ENCODE data around the gene CAGE1. TPM values are rescaled to one million over a fixed set of nuclear protein-coding genes. Genes with fewer than 3 reads are reported as not detected.

The CAGE1 gene
- total and polyA plus RNA-seq, 2 experiments from 2014 or later: 0.07 TPM; not detected in 1

- Histone ChIP-seq H4K20me1 (replicated peaks; ENCODE audit: insufficient read depth) (no peaks in the 10 kb centered on the region), H3K9me2 (ENCODE audit: insufficient read depth) (no peaks in the 10 kb centered on the region), H3K4me3 (no peak overlapping the region), H3K79me2 (replicated peaks; ENCODE audit: insufficient read depth) (no peaks in the 10 kb centered on the region), H3K27ac (ENCODE audit: low read depth) (no peak overlapping the region), H3K4me2 (no peak overlapping the region), H2AFZ (no peak overlapping the region), H3K4me1 (ENCODE audit: insufficient read depth) (no peaks in the 10 kb centered on the region), H3F3A (replicated peaks; ENCODE audit: low read depth) (no peaks in the 10 kb centered on the region), H3K36me3 (ENCODE audit: insufficient read depth) (no peaks in the 10 kb centered on the region), H3K27me3 (ENCODE audit: insufficient read depth) (no peaks in the 10 kb centered on the region)
- no peak for DNase-seq (ENCODE audit: low spot score)
- no peak overlapping the region for H3K4me3 Mint-ChIP-seq
- TF ChIP-seq NANOG (IDR thresholded peaks at IDR 0.05; ENCODE audit: borderline replicate concordance) (no peak), EZH2 (IDR thresholded peaks at IDR 0.05; ENCODE audit: low read depth, unreplicated experiment) (no peak), ZNF114 (CRISPR knock-in tag; IDR thresholded peaks at IDR 0.05) (no peak), CREB1 (CRISPR knock-in tag; IDR thresholded peaks at IDR 0.05; ENCODE audit: low read depth) (no peak)
- TF ChIP-seq, protein P1, sequence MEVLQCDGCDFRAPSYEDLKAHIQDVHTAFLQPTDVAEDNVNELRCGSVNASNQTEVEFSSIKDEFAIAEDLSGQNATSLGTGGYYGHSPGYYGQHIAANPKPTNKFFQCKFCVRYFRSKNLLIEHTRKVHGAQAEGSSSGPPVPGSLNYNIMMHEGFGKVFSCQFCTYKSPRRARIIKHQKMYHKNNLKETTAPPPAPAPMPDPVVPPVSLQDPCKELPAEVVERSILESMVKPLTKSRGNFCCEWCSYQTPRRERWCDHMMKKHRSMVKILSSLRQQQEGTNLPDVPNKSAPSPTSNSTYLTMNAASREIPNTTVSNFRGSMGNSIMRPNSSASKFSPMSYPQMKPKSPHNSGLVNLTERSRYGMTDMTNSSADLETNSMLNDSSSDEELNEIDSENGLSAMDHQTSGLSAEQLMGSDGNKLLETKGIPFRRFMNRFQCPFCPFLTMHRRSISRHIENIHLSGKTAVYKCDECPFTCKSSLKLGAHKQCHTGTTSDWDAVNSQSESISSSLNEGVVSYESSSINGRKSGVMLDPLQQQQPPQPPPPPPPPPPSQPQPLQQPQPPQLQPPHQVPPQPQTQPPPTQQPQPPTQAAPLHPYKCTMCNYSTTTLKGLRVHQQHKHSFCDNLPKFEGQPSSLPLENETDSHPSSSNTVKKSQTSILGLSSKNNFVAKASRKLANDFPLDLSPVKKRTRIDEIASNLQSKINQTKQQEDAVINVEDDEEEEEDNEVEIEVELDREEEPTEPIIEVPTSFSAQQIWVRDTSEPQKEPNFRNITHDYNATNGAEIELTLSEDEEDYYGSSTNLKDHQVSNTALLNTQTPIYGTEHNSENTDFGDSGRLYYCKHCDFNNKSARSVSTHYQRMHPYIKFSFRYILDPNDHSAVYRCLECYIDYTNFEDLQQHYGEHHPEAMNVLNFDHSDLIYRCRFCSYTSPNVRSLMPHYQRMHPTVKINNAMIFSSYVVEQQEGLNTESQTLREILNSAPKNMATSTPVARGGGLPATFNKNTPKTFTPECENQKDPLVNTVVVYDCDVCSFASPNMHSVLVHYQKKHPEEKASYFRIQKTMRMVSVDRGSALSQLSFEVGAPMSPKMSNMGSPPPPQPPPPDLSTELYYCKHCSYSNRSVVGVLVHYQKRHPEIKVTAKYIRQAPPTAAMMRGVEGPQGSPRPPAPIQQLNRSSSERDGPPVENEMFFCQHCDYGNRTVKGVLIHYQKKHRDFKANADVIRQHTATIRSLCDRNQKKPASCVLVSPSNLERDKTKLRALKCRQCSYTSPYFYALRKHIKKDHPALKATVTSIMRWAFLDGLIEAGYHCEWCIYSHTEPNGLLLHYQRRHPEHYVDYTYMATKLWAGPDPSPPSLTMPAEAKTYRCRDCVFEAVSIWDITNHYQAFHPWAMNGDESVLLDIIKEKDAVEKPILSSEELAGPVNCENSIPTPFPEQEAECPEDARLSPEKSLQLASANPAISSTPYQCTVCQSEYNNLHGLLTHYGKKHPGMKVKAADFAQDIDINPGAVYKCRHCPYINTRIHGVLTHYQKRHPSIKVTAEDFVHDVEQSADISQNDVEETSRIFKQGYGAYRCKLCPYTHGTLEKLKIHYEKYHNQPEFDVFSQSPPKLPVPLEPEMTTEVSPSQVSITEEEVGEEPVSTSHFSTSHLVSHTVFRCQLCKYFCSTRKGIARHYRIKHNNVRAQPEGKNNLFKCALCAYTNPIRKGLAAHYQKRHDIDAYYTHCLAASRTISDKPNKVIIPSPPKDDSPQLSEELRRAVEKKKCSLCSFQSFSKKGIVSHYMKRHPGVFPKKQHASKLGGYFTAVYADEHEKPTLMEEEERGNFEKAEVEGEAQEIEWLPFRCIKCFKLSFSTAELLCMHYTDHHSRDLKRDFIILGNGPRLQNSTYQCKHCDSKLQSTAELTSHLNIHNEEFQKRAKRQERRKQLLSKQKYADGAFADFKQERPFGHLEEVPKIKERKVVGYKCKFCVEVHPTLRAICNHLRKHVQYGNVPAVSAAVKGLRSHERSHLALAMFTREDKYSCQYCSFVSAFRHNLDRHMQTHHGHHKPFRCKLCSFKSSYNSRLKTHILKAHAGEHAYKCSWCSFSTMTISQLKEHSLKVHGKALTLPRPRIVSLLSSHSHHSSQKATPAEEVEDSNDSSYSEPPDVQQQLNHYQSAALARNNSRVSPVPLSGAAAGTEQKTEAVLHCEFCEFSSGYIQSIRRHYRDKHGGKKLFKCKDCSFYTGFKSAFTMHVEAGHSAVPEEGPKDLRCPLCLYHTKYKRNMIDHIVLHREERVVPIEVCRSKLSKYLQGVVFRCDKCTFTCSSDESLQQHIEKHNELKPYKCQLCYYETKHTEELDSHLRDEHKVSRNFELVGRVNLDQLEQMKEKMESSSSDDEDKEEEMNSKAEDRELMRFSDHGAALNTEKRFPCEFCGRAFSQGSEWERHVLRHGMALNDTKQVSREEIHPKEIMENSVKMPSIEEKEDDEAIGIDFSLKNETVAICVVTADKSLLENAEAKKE (CRISPR knock-in tag; IDR thresholded peaks at IDR 0.05): no peak
- TF ChIP-seq, protein P2, sequence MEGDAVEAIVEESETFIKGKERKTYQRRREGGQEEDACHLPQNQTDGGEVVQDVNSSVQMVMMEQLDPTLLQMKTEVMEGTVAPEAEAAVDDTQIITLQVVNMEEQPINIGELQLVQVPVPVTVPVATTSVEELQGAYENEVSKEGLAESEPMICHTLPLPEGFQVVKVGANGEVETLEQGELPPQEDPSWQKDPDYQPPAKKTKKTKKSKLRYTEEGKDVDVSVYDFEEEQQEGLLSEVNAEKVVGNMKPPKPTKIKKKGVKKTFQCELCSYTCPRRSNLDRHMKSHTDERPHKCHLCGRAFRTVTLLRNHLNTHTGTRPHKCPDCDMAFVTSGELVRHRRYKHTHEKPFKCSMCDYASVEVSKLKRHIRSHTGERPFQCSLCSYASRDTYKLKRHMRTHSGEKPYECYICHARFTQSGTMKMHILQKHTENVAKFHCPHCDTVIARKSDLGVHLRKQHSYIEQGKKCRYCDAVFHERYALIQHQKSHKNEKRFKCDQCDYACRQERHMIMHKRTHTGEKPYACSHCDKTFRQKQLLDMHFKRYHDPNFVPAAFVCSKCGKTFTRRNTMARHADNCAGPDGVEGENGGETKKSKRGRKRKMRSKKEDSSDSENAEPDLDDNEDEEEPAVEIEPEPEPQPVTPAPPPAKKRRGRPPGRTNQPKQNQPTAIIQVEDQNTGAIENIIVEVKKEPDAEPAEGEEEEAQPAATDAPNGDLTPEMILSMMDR (conservative IDR thresholded peaks at IDR 0.05; ENCODE audit: low read depth in 2 of 2): no peak
- no peaks in the 10 kb centered on the region for H3K4me1 Mint-ChIP-seq
- no peak overlapping the region for H3K27ac Mint-ChIP-seq
- no peaks in the 10 kb centered on the region for H3K9me3 Mint-ChIP-seq
- no peak for ATAC-seq
- no peaks in the 10 kb centered on the region for H3K36me3 Mint-ChIP-seq (ENCODE audit: low read depth)
- H3K27me3 Mint-ChIP-seq (ENCODE audit: insufficient read depth, low read depth, poor library complexity): peaks cover 1% of the 10 kb centered on the region
Observed at GRCh38 chr6:7325750-7326149, 63.8 kb downstream of the CAGE1 start.
